ENCODE data around the gene TM4SF4.

DNA sequence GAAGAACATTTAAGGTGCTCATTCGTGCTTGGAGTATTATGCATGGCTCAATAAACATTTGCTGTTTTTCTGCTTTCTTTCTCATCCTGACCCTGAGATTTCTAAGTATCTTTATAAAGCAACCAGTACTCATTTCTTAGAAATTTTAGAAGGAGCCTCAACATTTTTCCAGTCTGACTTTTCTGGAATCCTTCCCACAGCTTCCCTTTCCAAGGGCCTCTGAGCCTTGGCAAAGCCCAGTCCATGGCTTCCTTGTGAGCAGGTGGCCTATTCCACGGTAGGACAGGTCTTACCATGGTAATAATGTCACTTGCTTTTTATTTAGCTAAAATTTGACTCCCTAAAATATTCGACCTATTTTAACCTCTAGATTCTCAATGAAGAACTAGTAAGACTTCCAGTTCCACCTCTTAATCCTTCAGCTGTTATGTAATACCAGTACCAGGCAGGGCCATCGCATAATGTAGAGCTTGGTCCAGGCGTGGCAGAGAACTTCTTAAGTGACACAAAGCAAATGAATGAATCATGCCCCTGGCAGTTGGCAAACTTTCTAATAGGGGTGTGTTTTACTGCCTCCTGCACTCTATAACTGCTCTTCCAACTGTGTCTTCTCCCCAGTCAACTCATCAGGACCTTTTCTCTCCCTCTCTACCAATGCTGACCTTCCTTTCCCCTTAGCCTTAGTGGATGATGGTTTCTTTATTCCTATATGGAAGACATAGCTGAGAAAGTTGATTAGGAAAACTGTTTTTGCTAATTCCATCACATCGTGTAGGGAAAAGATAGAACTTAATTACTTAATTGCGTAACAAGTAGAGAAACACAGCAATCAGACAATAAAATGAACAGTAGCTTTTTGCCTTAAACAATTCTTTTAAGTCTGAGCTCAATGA, 894 bp upstream of the TM4SF4 start:
- TF ChIP-seq, protein P1, sequence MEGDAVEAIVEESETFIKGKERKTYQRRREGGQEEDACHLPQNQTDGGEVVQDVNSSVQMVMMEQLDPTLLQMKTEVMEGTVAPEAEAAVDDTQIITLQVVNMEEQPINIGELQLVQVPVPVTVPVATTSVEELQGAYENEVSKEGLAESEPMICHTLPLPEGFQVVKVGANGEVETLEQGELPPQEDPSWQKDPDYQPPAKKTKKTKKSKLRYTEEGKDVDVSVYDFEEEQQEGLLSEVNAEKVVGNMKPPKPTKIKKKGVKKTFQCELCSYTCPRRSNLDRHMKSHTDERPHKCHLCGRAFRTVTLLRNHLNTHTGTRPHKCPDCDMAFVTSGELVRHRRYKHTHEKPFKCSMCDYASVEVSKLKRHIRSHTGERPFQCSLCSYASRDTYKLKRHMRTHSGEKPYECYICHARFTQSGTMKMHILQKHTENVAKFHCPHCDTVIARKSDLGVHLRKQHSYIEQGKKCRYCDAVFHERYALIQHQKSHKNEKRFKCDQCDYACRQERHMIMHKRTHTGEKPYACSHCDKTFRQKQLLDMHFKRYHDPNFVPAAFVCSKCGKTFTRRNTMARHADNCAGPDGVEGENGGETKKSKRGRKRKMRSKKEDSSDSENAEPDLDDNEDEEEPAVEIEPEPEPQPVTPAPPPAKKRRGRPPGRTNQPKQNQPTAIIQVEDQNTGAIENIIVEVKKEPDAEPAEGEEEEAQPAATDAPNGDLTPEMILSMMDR (IDR thresholded peaks at IDR 0.05; ENCODE audit: insufficient read depth, low read depth, low read length) = no peak
- no peak for TF ChIP-seq EZH2 (IDR thresholded peaks at IDR 0.05; ENCODE audit: insufficient read depth, low read length)

All from astrocyte (in vitro differentiated cells and primary cell).